Limb (tissue), 2 donors: Measurements from ENCODE around the gene BSPRY.
A peak's percentile ranks its signal among the peaks of the same experiment; 100 is the strongest.

Experiments used
- DNase-seq, 2 donors: peaks; one replicate each; pipeline ENCODE4 v3.0.0-alpha.2; 2016; ENCODE audit errors: extremely low spot score in 2 of 2

BSPRY gene

GRCh38 chr9:113349445-113350094 lies at the start of gene BSPRY:
TSS of gene BSPRY (plus strand) at chr9:113349541. CDS start at chr9:113349580, 39 bp downstream.
- no peak for DNase-seq

- peak in 1 of 2 donors; percentile 20 for DNase-seq
Observed at GRCh38 chr9:113299800-113300292, 49.5 kb upstream of the BSPRY start.

DNA sequence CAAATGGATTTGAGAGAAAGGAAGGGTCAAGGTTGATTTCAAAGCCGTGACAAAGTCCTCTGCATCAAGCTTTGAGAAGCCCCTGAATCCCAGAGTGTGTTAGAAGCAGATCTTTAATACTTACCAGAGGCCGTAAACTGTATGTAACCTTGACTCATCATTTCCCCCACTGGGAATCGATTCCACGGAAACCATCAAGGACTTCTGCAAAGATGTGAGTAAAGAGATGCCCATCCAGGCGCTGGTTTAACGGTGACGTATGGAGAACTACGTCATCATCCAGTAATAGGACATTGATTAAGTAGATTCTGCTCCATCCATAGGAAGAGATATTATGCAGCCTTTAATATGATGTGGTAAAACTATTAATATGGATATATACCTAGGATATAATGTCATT lies 47.8 kb upstream of the BSPRY start:
- DNase-seq: no peak

- DNase-seq: no peak
Observed at GRCh38 chr9:113302792-113303418, 46.4 kb upstream of the BSPRY start, which contains the start of gene RNF183. TSS of gene RNF183 (minus strand) at chr9:113303376. CDS start at chr9:113298184, 5,192 bp downstream.

- DNase-seq: no peak
Observed at GRCh38 chr9:113306566-113306965, 42.8 kb upstream of the BSPRY start.

- no peak for DNase-seq
Observed at GRCh38 chr9:113307396-113307975, 41.9 kb upstream of the BSPRY start.

DNA sequence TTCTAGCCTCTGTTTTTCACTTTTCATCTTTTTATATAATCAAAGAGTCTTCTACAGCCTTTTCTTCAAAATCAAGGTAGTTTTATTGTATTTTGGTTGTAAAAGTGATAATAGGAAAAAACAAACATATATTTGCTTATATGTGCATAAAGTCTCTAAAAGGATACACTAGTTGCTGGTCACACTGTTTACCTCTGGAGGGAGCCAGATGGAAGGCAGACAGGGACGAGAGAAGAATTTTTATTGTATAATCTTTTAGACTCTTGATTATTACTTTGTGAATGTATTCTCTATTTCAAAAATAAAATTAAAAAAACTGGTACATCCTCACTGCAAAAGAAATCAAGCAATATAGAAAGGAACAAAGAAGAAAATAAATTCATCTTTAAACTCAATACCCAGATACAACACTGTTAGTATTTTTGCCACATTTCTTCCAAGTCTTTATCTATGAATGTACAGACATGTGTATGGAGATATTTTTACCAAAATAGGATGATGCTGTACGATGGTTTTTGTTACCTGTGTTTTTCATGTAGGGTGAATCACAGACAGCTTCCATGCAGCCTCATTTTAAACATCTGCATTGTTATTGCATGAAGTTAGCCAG lies 40.0 kb upstream of the BSPRY start:
- peak in 1 of 2 donors; percentile 44 for DNase-seq

DNA sequence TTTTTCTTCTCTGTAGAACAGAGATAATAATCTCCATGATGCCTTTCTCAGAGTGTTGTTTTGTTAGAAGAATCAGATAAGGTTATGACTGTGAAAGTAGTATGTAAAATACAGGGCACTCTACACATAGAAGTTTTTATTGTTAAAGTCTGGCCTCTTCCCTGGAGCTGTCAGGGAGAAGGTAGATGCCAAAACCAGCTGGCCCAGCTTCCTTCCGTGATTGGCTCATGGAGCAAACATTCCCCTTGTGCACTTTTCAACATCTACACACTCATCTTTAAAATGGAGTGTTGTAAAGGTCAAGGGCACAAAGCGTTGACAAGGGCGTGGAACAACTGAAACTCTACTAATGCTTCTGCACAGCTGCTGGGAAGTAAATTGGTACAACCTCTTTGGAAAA lies 38.8 kb upstream of the BSPRY start:
- no peak for DNase-seq

DNA sequence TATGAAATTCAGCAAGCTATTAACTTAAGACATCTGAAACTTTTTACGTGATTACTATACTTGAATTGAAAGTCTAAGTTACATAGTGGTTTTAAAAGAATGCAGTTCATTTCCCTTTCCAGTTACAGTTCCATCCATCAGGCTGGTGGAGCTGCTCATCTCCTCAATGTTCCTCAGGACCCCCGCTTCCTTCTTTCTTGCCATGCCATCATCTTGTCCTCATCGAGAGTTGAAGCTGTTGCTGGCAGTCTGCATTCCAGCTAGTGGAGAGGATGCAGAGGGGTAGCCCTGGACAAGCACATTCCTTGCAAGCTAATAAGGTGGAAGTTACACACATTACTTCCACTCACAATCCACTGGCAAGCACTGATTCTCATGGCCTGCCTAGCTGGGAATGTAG lies 37.4 kb upstream of the BSPRY start:
- no peak for DNase-seq

- no peak for DNase-seq
Observed at GRCh38 chr9:113313261-113313660, 36.1 kb upstream of the BSPRY start.

DNA sequence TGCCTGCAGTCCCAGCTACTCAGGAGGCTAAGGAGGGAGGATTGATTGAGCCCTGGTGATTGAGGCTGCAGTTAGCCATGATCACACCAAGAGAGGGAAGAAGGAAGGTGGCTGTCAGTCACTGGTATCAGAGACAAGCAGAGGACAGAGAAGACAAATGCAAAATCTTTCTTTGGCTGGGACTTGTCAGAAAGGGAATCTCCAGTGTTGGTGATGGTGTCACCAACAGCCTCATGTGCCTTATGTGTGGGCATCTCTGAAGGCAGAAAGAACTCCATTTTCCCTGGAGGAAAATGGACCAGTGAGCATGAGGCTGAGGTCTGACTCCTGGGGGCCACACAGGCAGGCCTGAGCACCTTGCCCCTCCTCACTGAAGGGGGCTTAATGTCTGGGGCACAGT lies 34.1 kb upstream of the BSPRY start:
- no peak for DNase-seq

DNA sequence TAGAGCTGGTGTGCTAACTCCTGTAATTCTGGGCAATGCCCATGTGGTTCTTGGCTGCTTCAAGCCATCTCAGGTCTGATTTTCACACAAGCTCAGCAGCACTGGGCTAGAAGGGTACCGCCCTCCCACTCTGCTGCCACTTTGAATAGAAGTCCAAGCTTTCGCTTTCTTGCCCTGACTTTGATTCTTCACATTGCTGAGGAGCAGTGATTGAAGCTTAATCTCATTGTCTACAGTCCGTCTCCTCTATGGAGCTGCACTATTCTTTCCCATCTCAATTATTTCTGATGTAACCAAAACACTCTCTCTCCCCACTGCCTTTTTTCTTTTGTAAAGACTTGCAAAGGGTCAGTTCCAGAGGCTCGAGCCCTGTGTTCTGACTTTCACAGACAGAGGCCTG lies 33.3 kb upstream of the BSPRY start:
- DNase-seq: no peak

GRCh38 chr9:113317777-113318176 lies 31.6 kb upstream of the BSPRY start:
- no peak for DNase-seq

DNA sequence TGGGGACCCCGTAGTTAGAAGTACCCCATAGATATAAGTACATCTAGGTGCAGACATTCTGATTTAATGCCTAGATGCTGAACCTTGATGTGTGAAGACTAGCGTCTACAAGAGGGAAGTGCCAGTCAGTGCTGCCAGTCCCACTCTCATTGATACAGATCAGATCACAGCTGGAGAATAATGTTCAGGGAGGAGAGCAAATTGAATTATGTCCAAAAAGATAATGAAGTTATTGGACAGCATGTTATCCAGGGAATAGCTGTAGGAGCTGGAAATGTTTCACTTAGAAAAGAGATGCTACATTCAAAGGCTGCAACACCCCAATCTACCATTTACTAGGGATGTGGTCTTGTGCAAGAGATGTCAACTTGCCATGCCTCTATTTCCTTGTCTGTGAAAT lies 30.3 kb upstream of the BSPRY start:
- no peak for DNase-seq

- no peak for DNase-seq
Observed at GRCh38 chr9:113320051-113320450, 29.3 kb upstream of the BSPRY start.

DNA sequence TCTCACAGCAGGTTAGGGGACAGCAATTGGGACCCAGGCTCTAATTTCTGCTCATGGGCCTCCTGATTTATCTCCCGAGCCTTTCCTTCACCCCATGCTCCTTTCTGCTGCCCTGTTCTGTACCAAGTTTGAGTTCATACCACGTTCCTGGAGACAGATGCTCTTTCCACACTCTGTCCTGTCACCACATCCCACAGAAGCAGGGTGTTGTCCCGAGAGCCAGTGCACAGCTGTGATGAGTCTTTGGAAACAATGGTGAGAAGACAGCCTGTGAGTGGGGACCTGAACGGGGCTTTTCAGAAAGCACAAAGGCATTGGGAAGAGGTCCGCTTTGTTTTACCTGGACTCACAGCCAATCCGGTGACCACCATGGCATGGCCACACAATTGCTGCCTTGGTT lies 26.7 kb upstream of the BSPRY start:
- no peak for DNase-seq

- no peak for DNase-seq
Observed at GRCh38 chr9:113326230-113326629, 23.1 kb upstream of the BSPRY start.

DNA sequence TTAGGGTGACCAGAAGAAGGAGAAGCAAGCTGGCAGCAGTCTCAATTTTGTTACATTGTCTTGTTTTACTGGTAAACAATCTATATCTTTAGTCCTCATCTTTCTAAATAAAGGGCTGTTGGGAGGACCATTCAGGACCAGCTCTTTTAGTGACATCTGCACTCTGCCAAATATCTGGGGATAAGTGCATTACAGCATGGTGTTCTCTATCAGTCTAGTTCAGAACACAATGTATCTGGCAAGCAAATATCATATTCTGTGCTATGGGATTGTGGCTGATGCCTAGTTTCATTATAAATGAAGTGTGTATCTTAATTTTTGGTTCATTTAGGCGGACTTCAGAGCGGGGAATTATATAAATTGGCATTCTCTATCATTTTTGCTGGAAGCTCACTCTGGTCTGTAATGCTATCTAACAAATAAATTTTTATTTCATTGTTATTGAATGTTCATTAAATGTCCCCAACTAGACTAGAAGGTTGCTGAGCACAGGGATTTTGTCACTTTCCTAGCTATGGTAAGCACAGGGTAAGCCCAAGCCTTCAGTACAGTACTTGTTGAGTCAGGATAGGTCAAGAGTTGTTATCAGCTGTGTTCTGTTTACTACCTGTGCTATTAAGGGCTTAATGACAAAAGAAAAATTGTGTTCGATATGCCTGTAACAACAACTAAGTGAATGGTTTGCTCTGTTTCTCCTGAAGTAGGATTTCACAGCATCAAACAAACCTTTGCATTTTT lies 21.1 kb upstream of the BSPRY start:
- DNase-seq: no peak

DNA sequence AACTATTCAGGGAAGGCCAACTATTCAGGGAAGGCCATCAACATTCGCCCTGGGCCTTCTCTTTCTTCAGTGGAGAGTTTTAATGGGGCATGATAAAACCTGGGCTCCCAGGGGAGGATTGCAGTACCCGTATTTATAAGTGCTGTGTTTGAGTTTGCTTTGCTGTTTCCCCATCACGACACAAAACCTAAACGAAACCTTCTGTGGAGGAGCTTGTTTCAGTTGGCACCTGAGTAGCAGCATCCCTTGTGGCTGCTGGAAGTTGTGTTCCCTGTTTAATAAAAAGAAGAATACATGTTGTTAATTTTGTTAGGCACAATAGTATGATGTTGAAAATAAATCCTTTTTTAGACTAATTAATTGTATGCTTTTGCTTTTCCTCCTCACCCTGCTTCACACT lies 17.6 kb upstream of the BSPRY start:
- DNase-seq: no peak

DNA sequence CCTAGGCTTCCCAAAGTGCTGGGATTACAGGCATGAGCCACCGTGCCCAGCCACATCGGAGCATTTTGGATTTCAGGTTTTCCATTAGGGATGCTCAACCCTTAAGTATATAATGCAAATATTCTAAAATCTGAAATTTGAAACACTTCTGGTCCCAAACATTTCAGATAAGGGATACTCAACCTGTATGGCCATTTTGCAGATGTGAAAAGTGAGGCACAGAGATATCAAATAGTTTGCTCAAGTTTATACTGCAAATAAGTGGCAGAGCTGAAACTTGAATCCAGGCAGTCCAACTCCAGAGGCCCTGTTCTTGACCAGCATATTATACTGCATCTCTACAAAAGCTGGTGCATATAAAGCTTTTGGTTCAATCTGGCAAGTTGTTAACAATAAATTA lies 11.6 kb upstream of the BSPRY start:
- no peak for DNase-seq

DNA sequence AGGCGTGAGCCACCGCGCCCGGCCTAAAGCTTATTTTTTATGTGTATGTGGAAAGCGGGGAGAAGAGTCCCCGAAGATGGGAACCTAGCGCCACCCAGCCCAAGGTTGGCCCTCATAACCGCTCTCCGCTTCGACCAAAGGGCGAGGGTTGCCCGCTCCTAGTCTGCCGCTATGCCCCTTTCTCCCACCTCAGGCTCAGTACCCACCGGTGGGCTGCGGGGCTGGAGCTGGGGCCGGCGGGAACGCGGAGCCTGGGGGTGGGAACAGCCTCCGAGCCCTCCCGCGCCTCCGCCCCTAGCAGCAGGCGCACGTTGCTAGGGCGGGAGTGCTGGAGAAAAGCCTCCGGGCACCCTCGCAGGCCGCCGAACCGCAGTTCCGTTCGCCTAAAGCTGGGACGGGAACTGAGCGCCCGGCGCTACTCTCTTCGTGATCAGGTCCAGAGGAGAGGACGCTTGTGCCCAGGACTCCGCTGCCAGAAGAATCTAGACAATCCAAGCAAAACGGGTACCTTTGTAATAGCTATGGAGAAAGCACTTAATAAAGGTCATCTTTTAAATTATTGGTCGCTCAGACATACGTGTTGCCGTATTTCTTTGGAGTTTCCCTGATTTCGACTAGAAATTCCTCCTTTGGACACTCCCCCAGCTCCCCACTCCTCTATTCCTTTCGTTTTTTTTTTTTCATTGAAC lies 9.2 kb upstream of the BSPRY start, which contains the start of gene WDR31:
Gene WDR31 (minus strand): TSS at position 265 of the 689 bp plus-strand sequence. CDS start 8,253 bp downstream, outside the sequence.
- DNase-seq: peak; percentile 86 to 93
